Type B pancreatic cell (in vitro differentiated cells): ENCODE data around the gene OR6N2. TPM values are rescaled to one million over a fixed set of nuclear protein-coding genes. Genes with fewer than 3 reads are reported as not detected.

Source experiments
- DNase-seq: peaks from one replicate; pipeline ENCODE4 v3.0.0; 2021; ENCODE audit warnings: mixed read lengths; ENCODE audit not compliant: unreplicated experiment; ENCODE audit errors: extremely low spot score
- H3K27ac Mint-ChIP-seq: 2 replicates; pipeline ENCODE4 v1.8.0; 2021; ENCODE audit warnings: mild to moderate bottlenecking, mixed read lengths
- H3K27me3 Mint-ChIP-seq: 2 replicates; pipeline ENCODE4 v1.8.0; 2021; ENCODE audit warnings: mixed read lengths
- H3K36me3 Mint-ChIP-seq: 2 replicates; pipeline ENCODE4 v1.8.0; 2021; ENCODE audit warnings: mixed read lengths
- H3K4me1 Mint-ChIP-seq: one replicate; pipeline ENCODE4 v1.8.0; 2021; ENCODE audit warnings: mixed read lengths; ENCODE audit not compliant: unreplicated experiment
- H3K4me3 Mint-ChIP-seq: 2 replicates; pipeline ENCODE4 v1.8.0; 2021; ENCODE audit warnings: mild to moderate bottlenecking, mixed read lengths
- H3K9me3 Mint-ChIP-seq: 2 replicates; pipeline ENCODE4 v1.8.0; 2021; ENCODE audit warnings: mixed read lengths
- CTCF ChIP-seq: fragments of 200-600 bp; sonication (generic); conservative IDR thresholded peaks from 2 replicates; pipeline ENCODE4 v1.5.0; 2021; ENCODE audit warnings: antibody characterized with exemption, mild to moderate bottlenecking
- total RNA-seq: library from RNA; stranded (reverse); gene quantifications from 2 replicates; pipeline ENCODE4 v1.2.1, GENCODE V29; 2021; ENCODE audit warnings: low replicate concordance

OR6N2 gene
- total RNA-seq, 1 donor from 2014 or later = not detected

DNA sequence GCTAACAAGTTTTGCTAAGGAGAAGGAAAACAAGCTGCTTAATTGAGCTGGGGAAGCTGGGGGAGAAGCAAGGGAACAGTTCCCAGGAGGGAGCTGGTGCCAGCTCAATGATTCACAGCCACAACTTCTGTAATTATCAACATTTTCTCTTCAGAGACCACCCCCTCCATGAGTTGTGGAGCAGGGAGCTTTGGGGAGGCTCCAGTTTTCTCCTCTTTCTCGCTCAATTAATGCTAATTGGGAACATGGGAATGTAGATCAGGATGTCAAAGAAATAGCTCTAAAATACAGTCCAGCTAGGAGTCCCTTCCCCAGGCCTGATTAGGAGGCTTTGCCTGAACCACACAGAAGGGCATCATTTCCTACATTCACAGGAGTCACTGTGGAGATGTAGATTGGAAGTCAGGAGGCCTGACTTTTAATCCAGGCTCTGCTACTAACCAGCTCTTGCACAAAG lies 38.0 kb upstream of the OR6N2 start:
- Mint-ChIP-seq H3K4me1 (no peaks in the 10 kb centered on the region), H3K36me3 (no peaks in the 10 kb centered on the region), H3K9me3 (no peaks in the 10 kb centered on the region), H3K27me3 (no peaks in the 10 kb centered on the region), H3K27ac (peak overlapping the region; percentile 96), H3K4me3 (no peak overlapping the region)
- TF ChIP-seq CTCF = no peak
- no peak for DNase-seq

GRCh38 chr1:158818560-158818959 lies 37.6 kb upstream of the OR6N2 start:
- H3K27me3 Mint-ChIP-seq = no peaks in the 10 kb centered on the region
- no peaks in the 10 kb centered on the region for H3K36me3 Mint-ChIP-seq
- no peaks in the 10 kb centered on the region for H3K9me3 Mint-ChIP-seq
- no peak for DNase-seq
- H3K27ac Mint-ChIP-seq = peak overlapping the region; percentile 96
- no peaks in the 10 kb centered on the region for H3K4me1 Mint-ChIP-seq
- no peak for TF ChIP-seq CTCF
- no peak overlapping the region for H3K4me3 Mint-ChIP-seq

- TF ChIP-seq CTCF = no peak
- H3K4me1 Mint-ChIP-seq = no peaks in the 10 kb centered on the region
These were observed 34.0 kb upstream of the OR6N2 start for GRCh38 chr1:158814970-158815369.

DNA sequence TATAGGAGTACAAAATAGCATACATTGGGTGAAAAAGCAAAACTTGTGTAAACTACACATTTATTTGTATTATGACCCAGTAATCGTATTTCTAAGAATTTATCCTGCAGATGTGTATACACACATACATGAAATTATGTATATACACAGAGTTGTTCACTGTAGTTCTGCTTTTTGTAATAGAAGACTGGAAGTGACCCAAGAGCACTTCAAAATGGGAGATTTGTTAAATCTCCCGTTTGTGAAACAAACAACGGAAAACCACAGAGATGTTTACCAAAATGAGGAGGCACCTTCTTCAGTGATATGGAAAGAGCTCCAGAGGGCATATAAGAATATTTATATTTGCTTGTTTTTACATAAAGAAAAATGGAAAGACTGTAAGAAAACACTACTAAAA lies 32.2 kb upstream of the OR6N2 start:
- Mint-ChIP-seq H3K27me3 (no peaks in the 10 kb centered on the region), H3K4me1 (no peaks in the 10 kb centered on the region), H3K36me3 (no peaks in the 10 kb centered on the region), H3K4me3 (no peak overlapping the region), H3K9me3 (no peaks in the 10 kb centered on the region), H3K27ac (no peak overlapping the region)
- no peak for DNase-seq
- no peak for TF ChIP-seq CTCF

More at GRCh38 chr1:158814970-158815369, 34.0 kb upstream of the OR6N2 start:
- no peak overlapping the region for H3K27ac Mint-ChIP-seq
- H3K4me3 Mint-ChIP-seq = no peak overlapping the region
- no peaks in the 10 kb centered on the region for H3K27me3 Mint-ChIP-seq
- H3K9me3 Mint-ChIP-seq = no peaks in the 10 kb centered on the region
- no peak for DNase-seq
- H3K36me3 Mint-ChIP-seq = no peaks in the 10 kb centered on the region

DNA sequence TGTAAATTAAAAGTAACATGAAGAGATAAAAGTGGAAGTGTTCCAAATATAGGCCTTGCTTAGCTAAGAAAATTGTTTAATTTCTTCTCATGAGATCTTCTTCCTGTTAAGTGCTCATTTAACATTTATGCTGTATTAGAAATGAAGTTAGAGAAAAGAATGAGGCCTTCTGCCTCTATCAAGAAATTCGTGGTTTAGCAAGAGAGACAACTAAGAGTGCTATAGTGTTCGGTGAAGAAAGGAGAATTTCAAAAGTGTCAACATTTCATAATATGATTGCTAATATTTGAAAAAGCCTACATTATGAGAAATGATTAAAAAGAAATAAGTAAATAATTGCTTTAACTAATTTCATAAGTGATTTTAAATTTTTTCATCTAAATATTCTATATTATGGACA lies 31.3 kb upstream of the OR6N2 start:
- Mint-ChIP-seq H3K4me1 (no peaks in the 10 kb centered on the region), H3K9me3 (no peaks in the 10 kb centered on the region), H3K4me3 (no peak overlapping the region), H3K36me3 (no peaks in the 10 kb centered on the region), H3K27ac (no peak overlapping the region), H3K27me3 (no peaks in the 10 kb centered on the region)
- no peak for DNase-seq
- no peak for TF ChIP-seq CTCF

DNA sequence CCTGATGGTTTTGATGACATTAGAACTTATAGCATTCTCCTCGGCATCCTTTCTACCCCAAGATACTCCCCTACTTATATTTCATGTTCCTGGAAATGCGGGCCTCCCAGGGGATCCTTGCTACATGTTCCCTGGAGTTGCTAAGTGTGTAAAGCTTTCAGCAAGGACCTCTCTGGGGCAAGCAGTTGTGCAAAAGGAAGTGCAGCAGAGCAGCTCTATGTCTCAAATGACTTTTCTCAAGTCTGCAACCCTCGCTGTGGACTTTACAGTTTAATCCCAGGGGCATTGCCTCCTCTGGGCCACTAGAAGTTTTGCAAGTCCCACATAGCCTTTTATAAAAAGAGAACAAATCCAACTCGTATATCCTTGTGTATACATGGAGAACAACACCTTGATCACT lies 29.3 kb upstream of the OR6N2 start:
- H3K27ac Mint-ChIP-seq = no peak overlapping the region
- no peaks in the 10 kb centered on the region for H3K9me3 Mint-ChIP-seq
- H3K36me3 Mint-ChIP-seq = no peaks in the 10 kb centered on the region
- DNase-seq = no peak
- H3K27me3 Mint-ChIP-seq = no peaks in the 10 kb centered on the region
- no peak overlapping the region for H3K4me3 Mint-ChIP-seq
- no peaks in the 10 kb centered on the region for H3K4me1 Mint-ChIP-seq
- no peak for TF ChIP-seq CTCF
